ENCODE measurements around the gene LRMDA.

LRMDA gene

GRCh38 chr10:75476985-75477384 lies 45.6 kb downstream of the LRMDA start:
- no peak for DNase-seq (ENCODE audit: low read depth in 2 of 2)

GRCh38 chr10:75477680-75478079 lies 46.3 kb downstream of the LRMDA start:
- no peak for DNase-seq (ENCODE audit: low read depth in 2 of 2)

DNA sequence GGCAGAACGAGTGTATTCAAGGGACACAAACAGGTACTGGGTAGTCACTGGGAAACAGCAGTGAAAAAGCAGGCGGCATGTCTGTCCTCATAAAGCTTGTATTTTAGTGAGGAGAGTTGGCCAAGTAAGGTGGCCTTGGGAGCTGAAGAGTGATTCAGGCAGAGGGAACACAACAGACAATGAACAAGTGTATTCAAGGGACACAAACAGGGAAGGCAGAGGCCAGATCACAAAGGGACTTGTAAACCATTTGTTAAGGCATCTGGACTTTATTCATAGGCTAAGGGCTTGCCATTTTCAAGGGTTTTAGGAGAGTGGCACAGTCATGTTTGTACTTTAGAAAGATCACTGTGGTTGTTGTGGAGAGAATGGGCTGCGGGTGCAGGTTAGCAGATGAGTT lies 49.0 kb downstream of the LRMDA start:
- no peak for DNase-seq (ENCODE audit: low read depth in 2 of 2)

DNA sequence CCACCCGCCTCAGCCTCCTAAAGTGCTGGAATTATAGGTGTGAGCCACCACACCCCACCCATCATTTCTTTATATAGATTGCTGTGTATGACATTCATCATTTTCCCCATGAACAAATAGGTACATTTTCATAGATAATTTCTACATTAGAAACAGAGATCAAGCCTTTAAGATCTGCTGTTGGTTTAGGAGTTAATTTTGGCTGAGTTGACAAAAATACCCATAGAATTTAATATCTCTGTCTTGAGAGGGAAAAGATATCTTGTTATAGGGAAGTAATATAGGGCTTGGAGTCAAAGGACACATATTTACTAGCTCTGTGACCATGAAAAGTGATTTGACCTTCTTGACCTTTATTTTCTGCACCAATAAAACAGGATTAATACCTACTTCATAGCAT lies 51.8 kb downstream of the LRMDA start:
- DNase-seq (ENCODE audit: low read depth in 2 of 2) = no peak

DNA sequence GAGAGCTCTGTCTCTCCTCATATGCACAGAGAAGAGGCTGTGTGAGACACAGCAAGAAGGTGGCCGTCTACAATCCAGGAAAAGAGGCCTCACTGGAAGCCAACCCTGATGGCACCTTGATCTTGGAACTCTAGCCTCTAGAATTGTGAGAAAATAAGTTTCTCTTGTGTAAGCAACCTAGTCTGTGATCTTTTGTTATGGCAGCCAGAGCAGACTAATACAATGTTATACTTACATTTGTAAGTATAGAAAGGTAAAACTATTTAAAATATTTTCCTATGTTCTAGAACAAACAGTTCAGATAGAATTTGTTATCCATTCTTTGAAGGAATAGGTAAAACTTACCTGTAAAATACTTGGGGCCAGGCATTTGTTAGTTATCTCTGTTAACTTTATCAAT lies 53.3 kb downstream of the LRMDA start:
- no peak for DNase-seq (ENCODE audit: low read depth in 2 of 2)

DNA sequence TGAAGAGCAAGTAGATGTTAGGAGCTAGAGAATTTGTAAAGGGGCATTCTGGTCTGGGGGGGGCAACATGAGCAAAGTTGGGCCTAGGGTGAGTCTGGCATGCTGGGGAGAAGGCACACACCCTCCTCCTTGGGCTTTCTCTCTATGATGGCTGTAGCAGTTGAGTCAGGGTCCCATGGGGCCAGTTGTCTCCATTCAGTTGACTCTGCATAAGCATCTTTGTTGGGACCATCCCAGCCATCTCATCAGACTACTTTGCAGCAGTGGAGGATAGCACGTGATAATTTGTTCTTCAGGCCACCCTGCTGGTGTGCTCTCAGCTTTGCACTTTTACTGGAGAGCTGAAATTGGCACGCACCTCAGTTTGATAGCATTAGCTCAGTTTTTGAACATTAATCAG lies 55.2 kb downstream of the LRMDA start:
- DNase-seq (ENCODE audit: low read depth in 2 of 2) = no peak

DNA sequence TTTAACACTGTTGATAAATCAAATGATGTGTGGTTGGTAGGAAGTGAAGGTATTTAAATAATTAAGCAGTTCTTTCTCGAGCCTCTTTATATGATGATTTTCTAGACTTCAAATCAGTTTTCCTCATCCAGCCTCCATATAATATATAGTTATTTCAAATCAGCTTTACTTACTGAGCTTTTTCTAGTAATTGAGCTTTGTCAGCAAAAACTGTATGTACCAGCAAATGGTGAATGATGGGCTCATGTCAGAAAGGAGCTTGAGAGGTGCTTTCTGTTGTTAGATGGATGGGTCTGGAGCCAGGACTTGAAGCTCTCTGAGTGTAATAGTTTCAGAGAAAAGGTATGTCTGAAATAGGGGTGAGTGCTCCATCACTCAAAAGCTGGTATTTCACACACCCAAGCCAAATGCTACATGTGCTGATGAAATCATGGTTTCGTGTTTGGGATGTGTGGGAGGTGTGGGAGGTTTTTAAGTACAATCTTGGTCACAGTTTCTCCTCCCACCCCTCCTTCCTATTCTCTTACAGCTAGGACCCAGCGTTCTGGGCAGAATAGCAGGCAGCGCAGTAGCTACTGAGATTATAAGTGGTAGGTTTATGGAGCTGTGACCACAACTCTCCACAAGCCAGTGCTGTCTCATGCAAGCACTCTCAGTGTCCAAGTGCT lies 55.8 kb downstream of the LRMDA start:
- no peak for DNase-seq (ENCODE audit: low read depth in 2 of 2)

DNA sequence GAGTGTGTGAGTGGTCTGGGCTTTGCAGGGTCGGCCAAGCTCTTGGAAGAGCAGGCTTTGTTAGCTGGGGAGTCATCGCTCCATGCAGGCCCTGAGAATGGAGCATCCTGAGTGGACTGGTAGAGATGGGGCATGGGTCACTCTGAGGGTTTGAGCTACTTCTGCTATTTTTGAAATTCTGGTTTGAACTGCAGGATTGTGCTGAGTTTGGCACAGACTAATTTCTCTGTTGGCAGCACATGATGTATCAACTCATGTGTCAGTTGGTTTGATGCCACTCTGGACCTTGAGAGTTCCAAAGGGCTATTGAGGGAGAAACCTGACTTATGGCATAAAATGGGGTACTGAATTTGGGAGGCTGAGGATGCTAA lies 56.3 kb downstream of the LRMDA start:
- DNase-seq (ENCODE audit: low read depth in 2 of 2) = no peak

DNA sequence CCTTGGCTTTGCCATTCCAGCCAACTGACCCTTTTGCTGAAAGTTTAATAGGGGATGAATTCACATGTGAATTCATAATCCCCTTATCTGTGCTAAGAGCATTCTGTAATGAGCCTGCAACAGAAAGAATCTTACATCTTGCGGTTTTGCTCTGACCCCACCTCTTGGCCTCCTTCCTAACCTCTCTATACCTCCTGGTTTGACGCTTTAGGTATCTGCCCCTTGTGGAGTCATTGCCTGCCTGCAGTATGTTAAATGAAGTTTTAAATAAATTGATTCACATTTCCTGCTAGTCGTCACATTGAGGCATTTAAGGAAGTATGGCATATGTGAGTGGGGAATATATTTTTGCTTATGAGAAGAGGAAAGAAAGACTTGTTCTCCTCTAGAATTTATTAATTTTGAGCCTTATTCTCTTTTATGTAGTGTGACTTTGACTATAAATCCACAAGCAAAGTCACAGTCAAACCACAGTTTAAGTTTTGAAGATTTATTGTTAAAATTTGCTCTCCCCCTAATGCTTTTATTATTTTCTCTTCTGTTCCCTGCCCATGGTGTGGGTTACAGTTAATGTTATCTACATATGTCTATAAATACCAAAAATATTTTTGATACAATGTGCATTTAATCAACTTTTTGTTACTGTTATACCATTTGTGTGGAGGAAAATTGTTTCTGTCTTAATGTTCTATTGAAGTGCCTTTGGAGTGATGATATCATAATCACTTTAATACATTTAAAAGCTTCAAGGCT lies 60.9 kb downstream of the LRMDA start:
- DNase-seq (ENCODE audit: low read depth in 2 of 2) = no peak

DNA sequence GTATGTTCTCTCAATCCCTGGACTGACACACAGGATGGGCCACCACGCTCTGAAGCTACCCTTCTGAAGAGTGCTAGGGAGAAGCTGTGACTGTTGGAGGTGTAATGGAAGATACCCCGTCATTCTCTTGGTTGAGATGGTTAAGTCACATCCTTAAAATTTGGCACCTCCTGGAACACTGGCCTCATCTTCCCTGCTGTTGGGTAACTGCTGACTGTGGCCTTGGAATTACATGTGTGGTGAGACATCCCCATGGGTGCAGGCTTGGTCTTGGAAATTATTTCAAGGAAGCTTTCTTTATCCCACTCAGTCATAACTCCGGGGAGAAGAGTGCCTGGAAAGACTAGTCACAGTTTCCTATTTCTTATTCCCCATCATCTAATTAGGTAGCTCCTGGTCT lies 62.0 kb downstream of the LRMDA start:
- DNase-seq (ENCODE audit: low read depth in 2 of 2) = no peak

GRCh38 chr10:75495434-75496190 lies 64.2 kb downstream of the LRMDA start:
- no peak for DNase-seq (ENCODE audit: low read depth in 2 of 2)

GRCh38 chr10:75496191-75496567 lies 64.8 kb downstream of the LRMDA start:
- no peak for DNase-seq (ENCODE audit: low read depth in 2 of 2)

GRCh38 chr10:75497997-75498883 lies 66.8 kb downstream of the LRMDA start:
- DNase-seq (ENCODE audit: low read depth in 2 of 2) = no peak

DNA sequence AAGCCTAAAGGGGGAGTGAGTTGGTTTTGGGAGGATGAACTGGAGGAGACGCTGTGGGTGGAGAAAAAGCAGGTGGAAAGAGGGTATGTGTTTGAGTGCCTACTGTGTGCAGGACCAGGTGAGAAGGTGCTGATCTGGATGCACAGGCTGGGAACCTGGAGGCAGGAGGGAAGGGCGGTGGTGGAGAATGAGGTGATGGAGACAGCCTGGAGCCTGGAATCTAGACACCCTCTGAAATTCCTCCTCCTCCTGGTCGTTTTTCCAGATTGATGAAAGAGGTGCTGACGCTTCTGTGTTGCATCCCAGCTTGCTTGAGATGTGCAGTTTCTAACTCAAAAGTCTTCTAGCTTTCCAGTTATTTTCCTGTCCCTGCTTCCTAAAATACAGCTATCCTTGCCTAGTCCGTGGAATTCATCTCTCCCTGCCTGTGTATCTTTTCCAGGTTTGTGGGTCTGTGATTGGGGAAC lies 67.5 kb downstream of the LRMDA start:
- no peak for DNase-seq (ENCODE audit: low read depth in 2 of 2)

- DNase-seq (ENCODE audit: low read depth in 2 of 2) = no peak
These were observed 68.2 kb downstream of the LRMDA start for GRCh38 chr10:75499556-75500160.

DNA sequence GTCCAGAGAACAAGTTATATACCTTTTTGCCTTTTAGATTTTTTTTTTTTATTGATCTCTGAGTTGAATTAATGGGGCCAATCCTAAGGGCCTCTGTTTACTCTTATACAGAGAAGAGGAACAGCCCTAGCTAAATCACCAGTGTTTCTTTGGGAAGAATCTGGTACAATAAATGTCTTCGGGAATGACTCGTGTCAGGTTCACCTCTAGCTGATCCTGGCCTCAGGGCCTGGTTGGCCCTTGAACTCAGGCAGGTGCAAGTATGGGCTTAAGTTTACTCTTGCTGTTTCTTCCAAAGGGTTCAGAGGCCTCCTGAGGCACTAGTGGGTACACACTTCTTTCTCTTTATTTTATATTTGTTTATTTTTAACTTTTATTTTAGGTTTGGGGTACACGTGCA lies 71.0 kb downstream of the LRMDA start:
- no peak for DNase-seq (ENCODE audit: low read depth in 2 of 2)

GRCh38 chr10:75502838-75503237 lies 71.4 kb downstream of the LRMDA start:
- DNase-seq (ENCODE audit: low read depth in 2 of 2) = no peak

- no peak for DNase-seq (ENCODE audit: low read depth in 2 of 2)
These were observed 73.9 kb downstream of the LRMDA start for GRCh38 chr10:75505293-75505692.

DNA sequence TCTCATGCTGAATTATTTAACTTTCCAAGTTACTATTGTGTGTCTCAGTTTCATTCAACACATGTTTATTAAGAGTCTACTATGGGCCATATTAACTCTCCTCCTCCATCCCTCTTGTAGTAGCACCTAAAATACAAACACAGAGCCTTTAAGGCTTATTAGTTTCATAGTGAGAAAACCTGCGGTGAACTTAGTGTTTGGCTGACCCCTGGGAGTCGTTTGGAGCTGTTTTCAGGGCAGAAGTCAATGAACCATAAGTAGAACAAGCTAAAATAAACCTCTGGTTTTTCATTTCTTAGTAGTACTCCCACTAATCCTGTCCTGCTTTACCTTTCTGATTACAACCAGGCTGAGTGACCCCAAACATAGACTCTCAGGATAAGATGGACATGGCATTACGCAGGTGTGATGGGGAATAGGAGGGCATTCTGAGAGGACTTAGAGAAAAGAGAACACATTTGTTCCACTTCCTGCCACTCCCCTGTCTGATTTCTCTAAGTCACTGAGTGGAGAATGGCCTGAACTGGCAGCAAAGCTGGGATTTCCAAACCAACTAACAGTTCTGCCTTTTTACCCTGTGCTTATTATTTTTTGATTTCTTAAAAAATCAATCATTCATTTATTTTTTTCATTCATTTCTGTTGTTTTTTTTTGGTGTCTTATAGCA lies 74.5 kb downstream of the LRMDA start:
- no peak for DNase-seq (ENCODE audit: low read depth in 2 of 2)

DNA sequence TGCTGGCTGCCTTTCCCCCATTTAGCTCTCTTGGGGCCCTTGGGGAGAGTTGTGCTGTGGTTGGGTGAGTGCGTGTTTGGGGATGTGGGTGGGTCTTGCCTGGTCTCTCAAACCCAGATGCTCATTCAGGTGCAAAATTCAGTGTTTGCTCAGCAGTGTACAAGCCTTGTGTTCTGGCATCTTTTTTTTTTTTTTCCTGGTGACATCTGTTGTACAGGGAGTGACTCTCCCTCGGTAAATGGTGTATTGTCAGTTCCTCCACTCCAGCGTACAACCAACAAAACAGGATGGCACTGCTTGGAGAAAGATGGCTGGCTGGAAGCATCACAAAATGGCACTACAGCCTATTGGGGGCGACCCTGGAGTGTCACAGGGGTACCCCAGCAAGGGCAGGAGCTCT lies 75.5 kb downstream of the LRMDA start:
- no peak for DNase-seq (ENCODE audit: low read depth in 2 of 2)

GRCh38 chr10:75507469-75507868 lies 76.0 kb downstream of the LRMDA start:
- DNase-seq (ENCODE audit: low read depth in 2 of 2) = no peak
